22Rv1 (cell line): Measurements from ENCODE around the gene FRMD3.

ENCODE experiments used
- H3K27ac ChIP-seq: fragments of 450-650 bp; 2 replicates; pipeline ENCODE4 v1.5.1; 2017
- ZFX ChIP-seq: fragments of 450-650 bp; IDR thresholded peaks from 2 replicates; pipeline ENCODE4 v1.6.1; 2017; ENCODE audit warnings: antibody characterized with exemption, borderline replicate concordance
- TF ChIP-seq, protein P1 (sequence below): fragments of 450-650 bp; IDR thresholded peaks from 2 replicates; pipeline ENCODE4 v1.5.1; 2017; ENCODE audit warnings: mild to moderate bottlenecking

Gene FRMD3

DNA sequence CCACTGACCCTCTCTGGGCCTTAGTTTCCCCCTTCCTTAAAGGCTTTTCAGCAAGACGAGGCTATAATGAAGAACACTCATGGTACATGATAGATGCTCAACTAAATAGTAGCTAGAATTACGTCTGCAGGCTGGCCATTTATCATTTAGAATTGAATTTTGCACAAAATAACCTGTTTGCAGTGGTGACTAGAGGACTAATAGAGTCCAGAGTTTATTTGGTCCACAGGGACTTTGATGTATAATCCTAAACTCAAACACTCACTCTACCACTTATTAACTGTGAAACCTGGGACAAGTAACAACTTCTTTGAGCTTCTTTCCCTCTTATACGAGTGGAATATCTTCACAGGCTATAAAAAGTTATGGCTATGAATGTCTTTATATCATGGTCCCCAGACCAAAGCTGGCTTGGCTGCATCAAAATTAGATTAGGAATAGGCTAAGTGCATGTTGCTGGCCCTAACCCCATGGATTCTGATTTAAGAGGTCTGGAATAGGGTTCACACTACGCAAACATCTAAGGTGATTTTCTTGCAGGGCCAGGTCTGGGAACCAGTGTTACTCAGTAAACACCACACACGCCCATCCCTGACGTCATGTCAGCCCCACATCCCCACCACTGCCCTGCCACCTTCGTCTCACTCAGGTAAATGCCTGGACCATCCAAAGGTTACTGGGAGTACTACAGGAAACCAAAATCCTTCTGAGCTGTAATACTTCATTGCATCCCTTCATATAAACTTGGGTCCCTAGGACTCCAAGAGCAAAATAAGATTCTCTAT, 150.6 kb downstream of the FRMD3 start:
- TF ChIP-seq, protein P1, sequence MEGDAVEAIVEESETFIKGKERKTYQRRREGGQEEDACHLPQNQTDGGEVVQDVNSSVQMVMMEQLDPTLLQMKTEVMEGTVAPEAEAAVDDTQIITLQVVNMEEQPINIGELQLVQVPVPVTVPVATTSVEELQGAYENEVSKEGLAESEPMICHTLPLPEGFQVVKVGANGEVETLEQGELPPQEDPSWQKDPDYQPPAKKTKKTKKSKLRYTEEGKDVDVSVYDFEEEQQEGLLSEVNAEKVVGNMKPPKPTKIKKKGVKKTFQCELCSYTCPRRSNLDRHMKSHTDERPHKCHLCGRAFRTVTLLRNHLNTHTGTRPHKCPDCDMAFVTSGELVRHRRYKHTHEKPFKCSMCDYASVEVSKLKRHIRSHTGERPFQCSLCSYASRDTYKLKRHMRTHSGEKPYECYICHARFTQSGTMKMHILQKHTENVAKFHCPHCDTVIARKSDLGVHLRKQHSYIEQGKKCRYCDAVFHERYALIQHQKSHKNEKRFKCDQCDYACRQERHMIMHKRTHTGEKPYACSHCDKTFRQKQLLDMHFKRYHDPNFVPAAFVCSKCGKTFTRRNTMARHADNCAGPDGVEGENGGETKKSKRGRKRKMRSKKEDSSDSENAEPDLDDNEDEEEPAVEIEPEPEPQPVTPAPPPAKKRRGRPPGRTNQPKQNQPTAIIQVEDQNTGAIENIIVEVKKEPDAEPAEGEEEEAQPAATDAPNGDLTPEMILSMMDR: no peak
- no peak for TF ChIP-seq ZFX
- no peak overlapping the region for H3K27ac ChIP-seq

DNA sequence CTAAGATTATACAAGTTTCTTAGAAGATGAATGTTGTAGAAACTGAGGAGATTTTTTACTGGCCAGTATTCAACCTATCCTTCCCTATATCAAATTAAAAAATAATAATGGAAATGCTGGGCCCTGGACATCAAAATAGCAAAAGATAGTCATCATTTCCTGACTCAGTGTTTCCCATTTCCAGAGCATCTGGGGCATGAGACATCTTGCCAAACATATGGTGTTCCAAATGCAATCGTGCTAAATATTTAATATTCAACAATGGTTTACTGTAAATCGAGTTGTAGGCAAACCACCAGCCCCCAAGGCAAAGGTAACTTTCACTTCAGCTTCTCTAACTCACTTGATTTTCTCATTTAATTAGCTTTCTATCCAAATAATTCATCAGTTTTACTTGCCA, 152.9 kb downstream of the FRMD3 start:
- no peak for TF ChIP-seq ZFX
- TF ChIP-seq, protein P1: no peak

DNA sequence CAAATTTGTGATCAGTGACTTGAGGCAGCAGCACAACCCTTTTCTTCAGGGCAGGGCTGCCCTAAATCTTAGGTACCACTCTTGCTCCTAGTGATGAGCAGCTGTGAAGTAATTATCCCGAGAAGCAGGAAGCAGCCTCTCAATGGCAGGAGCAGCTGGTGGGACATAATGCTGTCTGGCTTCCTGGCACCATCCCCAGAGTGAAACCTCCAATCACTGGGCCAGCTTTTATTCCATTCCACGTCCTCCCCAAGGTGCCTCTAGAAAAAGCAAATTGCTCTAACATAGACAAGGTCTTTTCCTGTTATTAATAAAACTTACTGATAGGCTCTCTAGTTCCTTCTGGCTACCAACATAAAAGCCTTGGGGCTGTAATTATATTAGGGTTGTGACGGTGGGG, 154.0 kb downstream of the FRMD3 start:
- H3K27ac ChIP-seq: no peak overlapping the region
- TF ChIP-seq, protein P1: no peak
- TF ChIP-seq ZFX: no peak

More for the DNA sequence above, 152.9 kb downstream of the FRMD3 start:
- H3K27ac ChIP-seq: no peak overlapping the region

DNA sequence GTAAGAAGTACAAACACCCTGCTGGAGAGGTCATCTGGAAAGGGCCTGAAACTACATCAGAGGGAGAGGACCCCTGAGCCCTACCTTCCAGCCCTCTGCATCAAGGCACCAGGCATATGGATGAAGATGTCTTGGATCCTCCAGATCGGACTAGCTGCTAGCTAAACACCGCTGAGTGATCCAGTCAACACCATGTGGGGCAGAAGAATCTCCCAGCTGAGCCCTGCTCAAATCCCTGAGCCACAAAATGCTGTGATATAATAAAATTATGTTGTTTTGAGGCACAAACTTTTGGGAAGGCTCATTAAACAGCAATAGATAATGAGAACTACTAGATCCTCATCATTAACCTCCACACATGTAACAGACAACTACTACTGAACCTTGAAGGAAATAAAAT, 155.2 kb downstream of the FRMD3 start:
- no peak for TF ChIP-seq ZFX
- TF ChIP-seq, protein P1: no peak
- no peak overlapping the region for H3K27ac ChIP-seq

DNA sequence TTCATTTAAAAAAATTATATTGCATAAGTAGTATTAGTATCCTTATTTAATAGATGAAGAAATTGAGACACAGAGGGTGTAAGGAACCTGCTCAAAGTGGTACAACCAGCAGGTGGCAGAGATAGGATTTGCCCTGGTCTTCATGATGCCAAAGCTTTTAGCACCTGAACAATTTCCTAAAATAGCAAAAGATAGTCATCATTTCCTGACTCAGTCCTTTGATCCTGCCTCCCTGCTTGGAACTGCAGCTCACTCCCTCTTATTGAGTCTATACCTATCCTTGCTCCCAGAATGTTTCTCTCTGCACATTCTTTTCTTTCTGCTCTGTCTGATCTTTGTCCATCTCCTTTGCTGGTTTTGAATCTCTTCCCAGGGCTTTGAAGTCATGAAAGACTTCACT, 155.8 kb downstream of the FRMD3 start:
- no peak overlapping the region for H3K27ac ChIP-seq
- TF ChIP-seq ZFX: no peak
- TF ChIP-seq, protein P1: no peak

DNA sequence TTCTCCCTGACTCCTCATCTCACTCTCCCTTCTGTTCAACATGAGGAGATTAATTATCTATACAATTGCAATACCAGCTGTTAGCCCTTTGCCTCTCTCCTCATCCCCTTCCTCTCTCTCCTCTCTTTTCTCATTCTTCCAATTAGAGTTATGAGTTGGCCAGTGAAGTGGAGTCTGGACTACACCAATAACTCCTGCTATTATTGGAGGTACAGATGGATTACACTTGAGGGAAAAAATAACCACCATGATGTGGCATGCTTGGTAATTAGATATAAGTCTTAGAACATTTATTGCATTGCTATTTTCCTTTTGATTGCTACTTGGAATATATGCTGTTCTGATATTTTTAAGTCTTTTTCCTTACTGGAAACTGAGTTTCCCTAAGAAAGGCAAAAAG, 159.2 kb downstream of the FRMD3 start:
- no peak for TF ChIP-seq ZFX
- TF ChIP-seq, protein P1: no peak
- no peak overlapping the region for H3K27ac ChIP-seq

DNA sequence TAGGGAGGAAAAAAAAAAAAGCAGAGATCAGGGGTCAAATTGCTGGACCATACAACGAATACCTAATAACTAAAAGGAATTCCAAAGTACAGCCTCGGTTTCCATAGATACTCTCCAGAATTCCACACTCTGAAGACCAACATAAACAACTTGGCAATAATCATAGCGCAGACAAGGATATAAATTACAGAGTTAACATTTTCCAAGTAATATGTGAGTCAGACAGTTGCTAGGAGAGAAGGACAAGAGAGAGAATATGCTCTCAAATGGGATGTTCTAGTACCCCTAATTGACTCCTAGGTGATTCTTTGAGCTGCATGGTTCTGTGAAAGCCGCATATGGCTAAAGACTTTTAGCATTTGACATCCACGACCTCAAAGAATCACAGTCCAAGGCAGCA, 165.2 kb downstream of the FRMD3 start:
- no peak overlapping the region for H3K27ac ChIP-seq
- TF ChIP-seq ZFX: no peak
- TF ChIP-seq, protein P1: no peak
